ENCODE results near the gene PRUNE2.

GRCh38 chr9:76766126-76766525 is 139.8 kb downstream of the PRUNE2 start:
- TF ChIP-seq CTCF (IDR thresholded peaks at IDR 0.05; ENCODE audit: insufficient read depth, low read length) (no peak), POLR2AphosphoS5 (IDR thresholded peaks at IDR 0.05; ENCODE audit: low read depth) (no peak), SPI1 (IDR thresholded peaks at IDR 0.05; ENCODE audit: borderline replicate concordance, low read depth) (no peak), GABPA (IDR thresholded peaks at IDR 0.05; ENCODE audit: low read depth) (no peak)
- TF ChIP-seq, protein P1, sequence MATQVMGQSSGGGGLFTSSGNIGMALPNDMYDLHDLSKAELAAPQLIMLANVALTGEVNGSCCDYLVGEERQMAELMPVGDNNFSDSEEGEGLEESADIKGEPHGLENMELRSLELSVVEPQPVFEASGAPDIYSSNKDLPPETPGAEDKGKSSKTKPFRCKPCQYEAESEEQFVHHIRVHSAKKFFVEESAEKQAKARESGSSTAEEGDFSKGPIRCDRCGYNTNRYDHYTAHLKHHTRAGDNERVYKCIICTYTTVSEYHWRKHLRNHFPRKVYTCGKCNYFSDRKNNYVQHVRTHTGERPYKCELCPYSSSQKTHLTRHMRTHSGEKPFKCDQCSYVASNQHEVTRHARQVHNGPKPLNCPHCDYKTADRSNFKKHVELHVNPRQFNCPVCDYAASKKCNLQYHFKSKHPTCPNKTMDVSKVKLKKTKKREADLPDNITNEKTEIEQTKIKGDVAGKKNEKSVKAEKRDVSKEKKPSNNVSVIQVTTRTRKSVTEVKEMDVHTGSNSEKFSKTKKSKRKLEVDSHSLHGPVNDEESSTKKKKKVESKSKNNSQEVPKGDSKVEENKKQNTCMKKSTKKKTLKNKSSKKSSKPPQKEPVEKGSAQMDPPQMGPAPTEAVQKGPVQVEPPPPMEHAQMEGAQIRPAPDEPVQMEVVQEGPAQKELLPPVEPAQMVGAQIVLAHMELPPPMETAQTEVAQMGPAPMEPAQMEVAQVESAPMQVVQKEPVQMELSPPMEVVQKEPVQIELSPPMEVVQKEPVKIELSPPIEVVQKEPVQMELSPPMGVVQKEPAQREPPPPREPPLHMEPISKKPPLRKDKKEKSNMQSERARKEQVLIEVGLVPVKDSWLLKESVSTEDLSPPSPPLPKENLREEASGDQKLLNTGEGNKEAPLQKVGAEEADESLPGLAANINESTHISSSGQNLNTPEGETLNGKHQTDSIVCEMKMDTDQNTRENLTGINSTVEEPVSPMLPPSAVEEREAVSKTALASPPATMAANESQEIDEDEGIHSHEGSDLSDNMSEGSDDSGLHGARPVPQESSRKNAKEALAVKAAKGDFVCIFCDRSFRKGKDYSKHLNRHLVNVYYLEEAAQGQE (IDR thresholded peaks at IDR 0.05; ENCODE audit: insufficient replicate concordance, low read depth), result no peak

Data from HL-60 (cell line).